GM12878 (cell line): ENCODE data around the gene FTO. TPM values are rescaled to one million over a fixed set of nuclear protein-coding genes. Genes with fewer than 3 reads are reported as not detected.

Experiments used
- ATAC-seq: fragments of 200-7000 bp; cut with Tn5 transposase; 3 replicates; pipeline ENCODE4 v1.9.1; 2020; ENCODE audit warnings: mild to moderate bottlenecking, moderate library complexity
- BruUV-seq: library from RNA; stranded (reverse); fragments of 400-500 nt; replicated peaks from 2 replicates; lab custom pipeline; 2021; lab: Mats Ljungman, UMichigan
- CTCF ChIA-PET: fragments of 300-600 bp; sonication (Branson Sonifier 250); formaldehyde crosslinking; extraction: SDS; loops from one replicate; lab custom pipeline; 2021; ENCODE audit warnings: inconsistent platforms; lab: Yijun Ruan, JAX
- POLR2A ChIA-PET: fragments of 350-600 bp; formaldehyde crosslinking; extraction: SDS; loops from one replicate; lab custom pipeline; 2021; ENCODE audit warnings: inconsistent platforms; lab: Charles Lee
- RAD21 ChIA-PET: fragments of 300-600 bp; sonication (Branson Sonifier 250); formaldehyde crosslinking; loops from one replicate; lab custom pipeline; 2023; ENCODE audit warnings: antibody characterized with exemption; ENCODE audit not compliant: unreplicated experiment; lab: Charles Lee
- SMC1A ChIA-PET: fragments of 300-600 bp; sonication (Branson Sonifier 250); formaldehyde crosslinking; loops from one replicate; lab custom pipeline; 2023; ENCODE audit not compliant: unreplicated experiment, uncharacterized antibody; lab: Charles Lee
- DNase-seq: peaks from one replicate; pipeline ENCODE4 v3.0.0-alpha.2; 2011; ENCODE audit warnings: low read depth, low spot score
- FAIRE-seq: peaks from 3 replicates; lab custom pipeline; 2011; peaks lifted over from hg19 to GRCh38; lab: Jason Lieb, UNC
- H2AFZ ChIP-seq: 2 replicates; pipeline ENCODE4 v1.6.0; 2011; ENCODE audit warnings: low read depth, low read length, control low read depth; ENCODE audit not compliant: control insufficient read depth
- H3K27ac ChIP-seq: 2 replicates; pipeline ENCODE4 v1.5.1; 2011; ENCODE audit warnings: control low read depth; ENCODE audit not compliant: control insufficient read depth, insufficient read depth
- H3K27me3 ChIP-seq, 2 experiments: replicated peaks in 1 of 2; 2 replicates each; pipeline versions ENCODE4 v1.6.0 to v1.6.1; 2011; ENCODE audit warnings: low read length in 1 of 2; ENCODE audit not compliant: control insufficient read depth in 2 of 2, insufficient read depth in 2 of 2
- H3K36me3 ChIP-seq, 2 experiments: 2 replicates each; pipeline ENCODE4 v1.5.1; 2011; ENCODE audit warnings: low read length in 1 of 2; ENCODE audit not compliant: control insufficient read depth in 2 of 2, insufficient read depth in 2 of 2
- H3K4me1 ChIP-seq: 2 replicates; pipeline ENCODE4 v1.6.1; 2011; ENCODE audit warnings: mild to moderate bottlenecking, low read length, moderate library complexity, mixed read lengths; ENCODE audit not compliant: control insufficient read depth, insufficient read depth
- H3K4me2 ChIP-seq: 2 replicates; pipeline ENCODE4 v1.6.0; 2011; ENCODE audit warnings: control low read depth; ENCODE audit not compliant: control insufficient read depth, insufficient read depth
- H3K4me3 ChIP-seq: fragments of 200-600 bp; sonication (generic); 2 replicates; pipeline ENCODE4 v1.5.1; 2016
- H3K79me2 ChIP-seq: 2 replicates; pipeline ENCODE4 v1.6.0; 2011; ENCODE audit warnings: low read length; ENCODE audit not compliant: control insufficient read depth, insufficient read depth
- H3K9ac ChIP-seq: 2 replicates; pipeline ENCODE4 v1.8.0; 2011; ENCODE audit warnings: low read length, control low read depth, mixed read lengths; ENCODE audit not compliant: control insufficient read depth, insufficient read depth
- H3K9me3 ChIP-seq: replicated peaks from 3 replicates; pipeline ENCODE4 v1.5.1; 2011; ENCODE audit warnings: mild to moderate bottlenecking, low read length; ENCODE audit not compliant: control insufficient read depth, insufficient read depth
- H4K20me1 ChIP-seq: 2 replicates; pipeline ENCODE4 v1.6.0; 2011; ENCODE audit not compliant: control insufficient read depth, insufficient read depth
- CHD1 ChIP-seq: IDR thresholded peaks from 2 replicates; pipeline ENCODE4 v1.6.1; 2012; ENCODE audit warnings: low read depth, low read length, improper control_type of control experiment
- NFIC ChIP-seq: IDR thresholded peaks from 2 replicates; pipeline ENCODE4 v1.6.1; 2012; ENCODE audit warnings: low read depth, mild to moderate bottlenecking, inconsistent platforms, low read length, moderate library complexity
- NFXL1 ChIP-seq: fragments of 450-650 bp; IDR thresholded peaks from 2 replicates; pipeline ENCODE4 v1.6.1; 2017; ENCODE audit warnings: antibody characterized with exemption, mild to moderate bottlenecking, borderline replicate concordance
- NR2C1 ChIP-seq: fragments of 450-650 bp; IDR thresholded peaks from 2 replicates; pipeline ENCODE4 v1.6.1; 2017; ENCODE audit warnings: antibody characterized with exemption, mild to moderate bottlenecking, moderate library complexity
- PKNOX1 ChIP-seq: fragments of 450-650 bp; IDR thresholded peaks from 2 replicates; pipeline ENCODE4 v1.6.1; 2016; ENCODE audit warnings: mild to moderate bottlenecking
- RFX5 ChIP-seq: IDR thresholded peaks from 2 replicates; pipeline ENCODE4 v1.6.1; 2011; ENCODE audit warnings: low read depth, low read length, improper control_type of control experiment
- SMAD1 ChIP-seq: fragments of 450-650 bp; IDR thresholded peaks from 2 replicates; pipeline ENCODE4 v1.6.1; 2018; ENCODE audit warnings: mild to moderate bottlenecking, low read depth; ENCODE audit not compliant: partially characterized antibody
- ZBED1 ChIP-seq: IDR thresholded peaks from 2 replicates; pipeline ENCODE4 v1.6.1; 2016; ENCODE audit warnings: borderline replicate concordance
- ZNF24 ChIP-seq: fragments of 450-650 bp; IDR thresholded peaks from 2 replicates; pipeline ENCODE4 v1.6.1; 2017; ENCODE audit warnings: antibody characterized with exemption, mild to moderate bottlenecking
- WGBS: methylation state at CpG from one replicate; pipeline ENCODE4 v1.1.6; 2016; ENCODE audit warnings: low lambda C conversion rate; ENCODE audit not compliant: insufficient replicate concordance, insufficient coverage; ENCODE audit errors: missing lambda C conversion rate; 5-methylcytosine and 5-hydroxymethylcytosine counted together
- in situ Hi-C: fragments of 300-500 bp; cut with MboI; formaldehyde crosslinking; loops from 9 replicates; pipeline ENCODE4 v1.14.3; 2018; ENCODE audit warnings: mixed read lengths
- intact Hi-C: fragments of 100-400 bp; cut with micrococcal nuclease; formaldehyde crosslinking; loops from one replicate; pipeline ENCODE4 v1.14.2; 2022; ENCODE audit not compliant: unreplicated experiment
- polyA plus RNA-seq, 11 experiments: library from polyadenylated mRNA; depleted of rRNA in 4 of 11; unstranded in 6 of 11; stranded (reverse) in 5 of 11; fragments of >200 nt; fragmentation: Nextera tagmentation in 4 of 11; fragmentation: Illumina TruSeq in 1 of 11; extraction: Ambion mirVana in 4 of 11; extraction: Trizol in 1 of 11; gene quantifications; 1 replicate in 1 of 11; 2 replicates in 10 of 11; pipeline versions ENCODE4 v1.2.1 to v1.2.3, GENCODE V29; 2011 to 2016; ENCODE audit warnings: inconsistent platforms in 2 of 11, missing spikeins in 2 of 11, low read depth in 1 of 11
- total RNA-seq, 4 experiments: library from RNA; depleted of rRNA in 3 of 4; stranded (reverse); fragments of >200 nt in 3 of 4; fragmentation: Illumina TruSeq in 1 of 4; extraction: Trizol in 1 of 4; gene quantifications; 2 replicates each; pipeline versions ENCODE4 v1.2.1 to v1.2.3, GENCODE V29; 2013 to 2021
- TF ChIP-seq, protein P1 (sequence below): fragments of 450-650 bp; IDR thresholded peaks from 2 replicates; pipeline ENCODE4 v1.6.1; 2017; ENCODE audit warnings: mild to moderate bottlenecking
- TF ChIP-seq, protein P2 (sequence below): IDR thresholded peaks from 2 replicates; pipeline ENCODE4 v1.6.1; 2011; ENCODE audit warnings: borderline replicate concordance, low read depth, mild to moderate bottlenecking, moderate library complexity, low read length; ENCODE audit not compliant: insufficient read depth, poor library complexity, severe bottlenecking

Gene FTO
- total and polyA plus RNA-seq, 10 of the 15 experiments (the other 5 are each of a cell fraction or from before 2014, with no cell fraction given): 20.1 to 55.0 (median 47.0) TPM

DNA sequence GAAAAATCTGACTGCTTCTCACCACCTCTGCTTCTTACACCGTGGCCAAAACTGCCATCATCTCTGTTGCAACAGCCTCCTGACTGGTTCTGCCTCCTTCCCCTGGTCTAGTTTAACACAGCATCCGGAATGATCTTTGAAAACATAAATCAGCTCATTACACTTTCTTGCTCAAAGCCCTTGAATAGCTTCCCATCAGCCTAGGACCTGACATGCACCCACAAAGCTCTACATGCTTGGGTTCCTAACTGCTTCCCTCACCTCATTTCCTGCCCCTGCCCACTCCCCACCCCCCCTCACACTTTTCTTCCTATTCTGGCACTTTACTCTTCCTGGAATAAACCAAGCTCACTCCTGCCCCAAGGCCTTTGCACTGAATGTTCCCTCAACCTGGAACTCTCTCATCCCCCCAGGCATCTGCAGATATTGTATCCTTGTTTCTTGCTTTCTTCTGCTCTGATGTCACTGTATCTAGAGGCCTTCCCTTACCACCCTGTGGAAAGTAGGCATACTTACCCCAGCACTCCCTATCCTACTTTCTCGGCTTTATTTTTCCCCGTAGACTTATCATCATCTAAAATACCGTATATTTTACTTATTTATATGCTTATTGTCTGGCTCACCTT lies 112.4 kb downstream of the FTO start:
- WGBS: 95% methylated on average over 5 of the region's 5 CpGs
- H3K9ac ChIP-seq: no peak overlapping the region
- H2AFZ ChIP-seq: no peak overlapping the region
- H3K4me2 ChIP-seq: no peak overlapping the region
- POLR2A ChIA-PET: no interaction called here
- no peaks in the 10 kb centered on the region for H4K20me1 ChIP-seq
- in situ Hi-C loops (no loop called here), intact Hi-C loops (no loop called here)
- no peaks in the 10 kb centered on the region for H3K4me1 ChIP-seq
- H3K27ac ChIP-seq: no peak overlapping the region
- BruUV-seq: no TSS peak
- DNase-seq: no peak
- no peak overlapping the region for H3K4me3 ChIP-seq
- H3K36me3 ChIP-seq: no peaks in the 10 kb centered on the region; a peak in 1 of 4 replicates
- H3K9me3 ChIP-seq: no peaks in the 10 kb centered on the region
- TF ChIP-seq SMAD1 (no peak), CHD1 (no peak), PKNOX1 (no peak), ZNF24 (no peak), NFXL1 (no peak), RFX5 (no peak), NR2C1 (no peak), NFIC (no peak), ZBED1 (no peak)
- TF ChIP-seq, protein P1, sequence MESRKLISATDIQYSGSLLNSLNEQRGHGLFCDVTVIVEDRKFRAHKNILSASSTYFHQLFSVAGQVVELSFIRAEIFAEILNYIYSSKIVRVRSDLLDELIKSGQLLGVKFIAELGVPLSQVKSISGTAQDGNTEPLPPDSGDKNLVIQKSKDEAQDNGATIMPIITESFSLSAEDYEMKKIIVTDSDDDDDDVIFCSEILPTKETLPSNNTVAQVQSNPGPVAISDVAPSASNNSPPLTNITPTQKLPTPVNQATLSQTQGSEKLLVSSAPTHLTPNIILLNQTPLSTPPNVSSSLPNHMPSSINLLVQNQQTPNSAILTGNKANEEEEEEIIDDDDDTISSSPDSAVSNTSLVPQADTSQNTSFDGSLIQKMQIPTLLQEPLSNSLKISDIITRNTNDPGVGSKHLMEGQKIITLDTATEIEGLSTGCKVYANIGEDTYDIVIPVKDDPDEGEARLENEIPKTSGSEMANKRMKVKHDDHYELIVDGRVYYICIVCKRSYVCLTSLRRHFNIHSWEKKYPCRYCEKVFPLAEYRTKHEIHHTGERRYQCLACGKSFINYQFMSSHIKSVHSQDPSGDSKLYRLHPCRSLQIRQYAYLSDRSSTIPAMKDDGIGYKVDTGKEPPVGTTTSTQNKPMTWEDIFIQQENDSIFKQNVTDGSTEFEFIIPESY: no peak
- TF ChIP-seq, protein P2, sequence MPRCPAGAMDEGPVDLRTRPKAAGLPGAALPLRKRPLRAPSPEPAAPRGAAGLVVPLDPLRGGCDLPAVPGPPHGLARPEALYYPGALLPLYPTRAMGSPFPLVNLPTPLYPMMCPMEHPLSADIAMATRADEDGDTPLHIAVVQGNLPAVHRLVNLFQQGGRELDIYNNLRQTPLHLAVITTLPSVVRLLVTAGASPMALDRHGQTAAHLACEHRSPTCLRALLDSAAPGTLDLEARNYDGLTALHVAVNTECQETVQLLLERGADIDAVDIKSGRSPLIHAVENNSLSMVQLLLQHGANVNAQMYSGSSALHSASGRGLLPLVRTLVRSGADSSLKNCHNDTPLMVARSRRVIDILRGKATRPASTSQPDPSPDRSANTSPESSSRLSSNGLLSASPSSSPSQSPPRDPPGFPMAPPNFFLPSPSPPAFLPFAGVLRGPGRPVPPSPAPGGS: no peak
- H3K79me2 ChIP-seq: no peaks in the 10 kb centered on the region
- no peak for ATAC-seq
- no peak for FAIRE-seq
- SMC1A ChIA-PET: no interaction called here
- RAD21 ChIA-PET: no interaction called here
- no peaks in the 10 kb centered on the region for H3K27me3 ChIP-seq
- CTCF ChIA-PET: interaction anchor here (0.7 kb wide), 1 partner anchor 39 kb away, joined by 3 read pairs; no protein-coding TSS in a partner anchor
